ENCODE measurements around the gene MARCHF7. TPM values are rescaled to one million over a fixed set of nuclear protein-coding genes. Genes with fewer than 3 reads are reported as not detected.

Gene MARCHF7
- total RNA-seq, 1 donor from 2014 or later: 88.8 TPM

GRCh38 chr2:159750873-159751272 is 38.6 kb downstream of the MARCHF7 start:
- peak overlapping the region; percentile 11 for H3K27ac Mint-ChIP-seq (ENCODE audit: unreplicated experiment)
- no peak for DNase-seq
- no peak overlapping the region for H3K4me3 Mint-ChIP-seq (ENCODE audit: unreplicated experiment)

GRCh38 chr2:159753797-159754196 is 41.5 kb downstream of the MARCHF7 start:
- Mint-ChIP-seq H3K27ac (ENCODE audit: unreplicated experiment) (no peak overlapping the region), H3K4me3 (ENCODE audit: unreplicated experiment) (no peak overlapping the region), H3K36me3 (ENCODE audit: unreplicated experiment) (no peaks in the 10 kb centered on the region), H3K27me3 (ENCODE audit: unreplicated experiment) (no peaks in the 10 kb centered on the region), H3K4me1 (ENCODE audit: low read depth, unreplicated experiment) (peaks cover 2% of the 10 kb centered on the region), H3K9me3 (ENCODE audit: unreplicated experiment) (no peaks in the 10 kb centered on the region)
- no peak for DNase-seq
- no peak for TF ChIP-seq CTCF (IDR thresholded peaks at IDR 0.05; ENCODE audit: partially characterized antibody, unreplicated experiment)

More at GRCh38 chr2:159750873-159751272, 38.6 kb downstream of the MARCHF7 start:
- Mint-ChIP-seq H3K9me3 (ENCODE audit: unreplicated experiment) (no peaks in the 10 kb centered on the region), H3K27me3 (ENCODE audit: unreplicated experiment) (no peaks in the 10 kb centered on the region), H3K4me1 (ENCODE audit: low read depth, unreplicated experiment) (peaks cover 2% of the 10 kb centered on the region), H3K36me3 (ENCODE audit: unreplicated experiment) (peaks cover 7% of the 10 kb centered on the region)
- TF ChIP-seq CTCF (IDR thresholded peaks at IDR 0.05; ENCODE audit: partially characterized antibody, unreplicated experiment): no peak

- H3K4me1 Mint-ChIP-seq (ENCODE audit: low read depth, unreplicated experiment): peaks cover 2% of the 10 kb centered on the region
- no peaks in the 10 kb centered on the region for H3K27me3 Mint-ChIP-seq (ENCODE audit: unreplicated experiment)
- TF ChIP-seq CTCF (IDR thresholded peaks at IDR 0.05; ENCODE audit: partially characterized antibody, unreplicated experiment): no peak
- H3K4me3 Mint-ChIP-seq (ENCODE audit: unreplicated experiment): no peak overlapping the region
- no peaks in the 10 kb centered on the region for H3K9me3 Mint-ChIP-seq (ENCODE audit: unreplicated experiment)
- DNase-seq: no peak
- no peaks in the 10 kb centered on the region for H3K36me3 Mint-ChIP-seq (ENCODE audit: unreplicated experiment)
- H3K27ac Mint-ChIP-seq (ENCODE audit: unreplicated experiment): no peak overlapping the region
Measured at GRCh38 chr2:159755014-159755413, 42.7 kb downstream of the MARCHF7 start.

GRCh38 chr2:159755788-159756187 is 43.5 kb downstream of the MARCHF7 start:
- no peaks in the 10 kb centered on the region for H3K36me3 Mint-ChIP-seq (ENCODE audit: unreplicated experiment)
- H3K27ac Mint-ChIP-seq (ENCODE audit: unreplicated experiment): no peak overlapping the region
- TF ChIP-seq CTCF (IDR thresholded peaks at IDR 0.05; ENCODE audit: partially characterized antibody, unreplicated experiment): peak; percentile 33
- H3K4me3 Mint-ChIP-seq (ENCODE audit: unreplicated experiment): no peak overlapping the region
- DNase-seq: no peak
- H3K4me1 Mint-ChIP-seq (ENCODE audit: low read depth, unreplicated experiment): peaks cover 2% of the 10 kb centered on the region
- H3K27me3 Mint-ChIP-seq (ENCODE audit: unreplicated experiment): no peaks in the 10 kb centered on the region
- H3K9me3 Mint-ChIP-seq (ENCODE audit: unreplicated experiment): no peaks in the 10 kb centered on the region

- H3K27ac Mint-ChIP-seq (ENCODE audit: unreplicated experiment): no peak overlapping the region
- no peak overlapping the region for H3K4me3 Mint-ChIP-seq (ENCODE audit: unreplicated experiment)
Measured at GRCh38 chr2:159758239-159758638, 45.9 kb downstream of the MARCHF7 start.

More at GRCh38 chr2:159758239-159758638, 45.9 kb downstream of the MARCHF7 start:
- Mint-ChIP-seq H3K27me3 (ENCODE audit: unreplicated experiment) (no peaks in the 10 kb centered on the region), H3K36me3 (ENCODE audit: unreplicated experiment) (no peaks in the 10 kb centered on the region), H3K9me3 (ENCODE audit: unreplicated experiment) (no peaks in the 10 kb centered on the region), H3K4me1 (ENCODE audit: low read depth, unreplicated experiment) (no peaks in the 10 kb centered on the region)
- TF ChIP-seq CTCF (IDR thresholded peaks at IDR 0.05; ENCODE audit: partially characterized antibody, unreplicated experiment): no peak
- no peak for DNase-seq
